SU-DHL-6 (cell line): ENCODE results near the gene PRSS56.

Experiments used
- CTCF ChIP-seq: fragments of 200-600 bp; sonication (generic); IDR thresholded peaks from one replicate; pipeline ENCODE4 v1.5.1; 2017; ENCODE audit warnings: antibody characterized with exemption, mild to moderate bottlenecking, low read length, moderate library complexity; ENCODE audit not compliant: insufficient read depth, poor library complexity, severe bottlenecking
- EZH2phosphoT487 ChIP-seq: fragments of 200-600 bp; sonication (generic), shearing (Covaris generic); conservative IDR thresholded peaks from 2 replicates; pipeline ENCODE4 v1.6.1; 2018; ENCODE audit warnings: mild to moderate bottlenecking, antibody characterized with exemption, low read length, moderate library complexity, mixed read lengths

GRCh38 chr2:232537499-232537898 is 17.3 kb downstream of the PRSS56 start:
- TF ChIP-seq CTCF (no peak), EZH2phosphoT487 (no peak)
